Stimulated activated CD4-positive, alpha-beta T cell treated with anti-CD3 and anti-CD28 coated beads, Interleukin-12 subunit alpha, Interleukin-12 subunit beta, amount 100 ng/mL, for 24 hours (primary cell): ENCODE data around the gene PIWIL4.
"Not testable (repeated sequence)": the region's sequence is repeated elsewhere in the genome, so short reads cannot be mapped to it uniquely, and the experiment has no call there.

Experiments used
- DNase-seq, 2 experiments: peaks; one replicate each; pipeline ENCODE4 v3.0.0-alpha.2; 2020; ENCODE audit warnings: low read depth in 2 of 2

The PIWIL4 gene

DNA sequence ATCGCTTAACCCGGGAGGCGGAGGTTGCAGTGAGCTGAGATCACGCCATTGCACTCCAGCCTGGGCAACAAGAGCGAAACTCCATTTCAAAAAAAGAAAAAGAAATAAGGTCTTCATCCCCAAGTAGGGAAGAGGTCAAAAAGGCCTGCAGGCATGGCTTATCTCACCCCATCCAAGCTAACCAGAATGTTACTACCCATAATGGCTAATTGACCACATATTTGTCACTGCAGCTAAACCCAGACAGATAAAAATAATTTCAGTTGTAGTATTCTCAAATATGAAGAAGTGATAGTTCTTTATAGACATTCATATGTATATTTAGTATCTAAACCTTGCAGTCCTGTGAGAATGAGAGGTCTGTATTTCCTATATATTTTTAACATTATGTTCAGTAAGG is 17.8 kb downstream of the PIWIL4 start:
- DNase-seq: no peak

- DNase-seq: no peak
Observed at GRCh38 chr11:94585399-94585798, 18.2 kb downstream of the PIWIL4 start.

- no peak for DNase-seq
Observed at GRCh38 chr11:94586546-94586945, 19.4 kb downstream of the PIWIL4 start.

GRCh38 chr11:94586978-94587377 is 19.8 kb downstream of the PIWIL4 start:
- no peak for DNase-seq

DNA sequence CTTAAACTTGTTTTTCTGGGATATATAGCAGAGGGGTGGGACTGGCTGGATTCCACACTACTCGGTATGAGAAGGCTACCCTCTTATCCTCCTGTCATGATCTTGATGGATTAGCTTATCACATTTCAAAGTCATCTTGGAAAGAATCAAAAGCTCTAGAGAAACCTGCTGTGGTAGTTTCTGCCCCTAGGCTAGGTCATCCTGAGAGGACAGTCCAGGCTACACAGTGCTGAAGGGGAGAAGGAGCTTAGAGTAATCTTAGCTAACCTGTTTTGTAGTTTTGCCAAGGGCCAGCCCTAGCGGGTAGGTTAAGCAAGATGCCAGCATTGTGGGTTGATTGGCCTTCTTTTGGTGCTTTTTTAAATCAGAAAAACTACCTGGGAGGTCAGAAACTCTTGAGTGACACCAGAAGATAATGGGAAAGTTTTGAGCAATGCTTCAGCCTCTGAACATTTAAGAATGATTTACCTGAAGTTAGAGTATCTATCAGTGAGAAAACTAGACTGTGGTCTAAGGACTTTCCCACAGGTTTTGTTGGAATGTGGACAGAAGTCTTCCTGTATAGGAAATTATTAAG is 21.3 kb downstream of the PIWIL4 start:
- no peak for DNase-seq

- DNase-seq: no peak
Observed at GRCh38 chr11:94590352-94591041, 23.3 kb downstream of the PIWIL4 start.

GRCh38 chr11:94593030-94593429 is 25.9 kb downstream of the PIWIL4 start:
- DNase-seq: no peak

DNA sequence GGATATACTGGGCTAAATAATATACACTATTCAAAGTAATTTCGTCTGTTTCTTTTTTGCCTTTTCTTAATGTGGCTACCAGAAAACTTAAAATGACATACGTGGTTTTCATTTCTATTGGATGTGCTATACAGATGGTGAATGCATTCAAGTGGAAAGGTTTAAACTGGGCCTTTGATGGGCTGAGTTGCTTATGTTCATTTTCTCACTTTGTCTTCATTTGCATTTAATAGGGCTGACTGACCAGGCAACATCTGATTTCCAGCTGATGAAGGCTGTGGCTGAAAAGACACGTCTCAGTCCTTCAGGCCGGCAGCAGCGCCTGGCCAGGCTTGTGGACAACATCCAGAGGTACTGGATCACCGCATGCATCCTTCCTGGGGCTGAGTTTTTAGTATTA is 27.9 kb downstream of the PIWIL4 start:
- no peak for DNase-seq

DNA sequence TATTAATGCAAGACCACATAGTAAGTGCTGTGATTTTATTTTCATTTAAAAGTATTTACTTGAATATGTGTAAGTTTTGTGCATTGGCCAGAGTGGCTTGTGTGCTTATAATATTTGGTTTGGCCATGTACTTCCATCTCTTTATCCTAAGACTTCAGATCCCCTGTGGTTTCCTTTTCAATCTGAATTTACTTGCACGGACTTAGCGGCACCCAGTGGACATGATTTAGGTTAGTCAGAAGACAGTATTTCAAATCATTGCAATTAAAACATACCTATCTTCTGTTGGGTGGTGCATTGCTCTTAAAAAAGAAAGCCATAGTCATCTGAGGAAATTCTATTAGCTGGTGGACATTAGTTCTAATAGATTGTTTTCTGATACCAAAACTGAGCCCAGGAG is 30.7 kb downstream of the PIWIL4 start:
- DNase-seq: no peak

GRCh38 chr11:94599510-94599909 is 32.3 kb downstream of the PIWIL4 start:
- DNase-seq: no peak

DNA sequence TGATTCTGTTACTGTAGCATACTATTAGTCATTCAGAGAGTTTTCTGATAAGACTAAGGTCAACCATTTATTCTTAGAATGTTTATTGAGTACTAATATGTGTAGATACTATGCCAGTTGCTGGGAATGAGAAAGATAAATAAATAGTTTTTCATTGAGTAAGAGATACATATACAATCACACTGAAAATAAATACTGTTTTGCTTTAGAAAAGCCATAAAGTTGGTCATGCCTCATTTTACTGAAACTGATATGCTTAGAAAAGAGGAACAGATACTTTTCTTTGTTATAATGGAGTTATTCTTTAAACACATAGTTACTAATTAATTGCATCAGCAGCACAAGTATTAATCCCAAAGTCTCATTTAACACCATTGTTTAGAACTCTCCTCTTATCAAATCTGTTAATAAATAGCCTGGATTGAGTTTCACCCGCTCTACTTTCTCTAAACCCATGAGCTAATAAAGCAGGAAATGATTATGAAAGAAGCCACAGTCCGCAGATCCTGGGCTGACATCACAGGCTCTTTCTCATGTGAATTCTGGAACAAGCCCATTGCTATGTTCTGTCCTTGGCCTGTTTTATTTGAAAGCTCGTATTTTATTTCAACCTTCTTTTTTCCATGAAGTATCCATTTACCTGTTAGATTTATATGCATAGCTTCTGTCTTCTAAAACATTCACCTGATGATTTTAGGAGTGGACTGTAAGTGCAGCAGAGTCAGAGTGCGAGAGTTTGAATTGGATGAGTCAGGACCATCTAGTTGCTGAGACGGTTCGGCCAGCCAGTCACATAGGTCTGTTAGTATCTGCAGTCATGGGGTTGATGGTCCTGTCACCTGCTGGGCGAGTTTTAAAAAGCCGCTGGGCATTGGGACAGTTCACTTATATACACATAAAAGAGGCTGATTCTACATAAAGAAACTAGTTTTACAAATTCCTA is 35.5 kb downstream of the PIWIL4 start:
- peak; percentile 1 to 4 for DNase-seq

- DNase-seq: no peak
Observed at GRCh38 chr11:94603587-94603986, 36.4 kb downstream of the PIWIL4 start.

- no peak for DNase-seq
Observed at GRCh38 chr11:94604482-94604881, 37.3 kb downstream of the PIWIL4 start.

DNA sequence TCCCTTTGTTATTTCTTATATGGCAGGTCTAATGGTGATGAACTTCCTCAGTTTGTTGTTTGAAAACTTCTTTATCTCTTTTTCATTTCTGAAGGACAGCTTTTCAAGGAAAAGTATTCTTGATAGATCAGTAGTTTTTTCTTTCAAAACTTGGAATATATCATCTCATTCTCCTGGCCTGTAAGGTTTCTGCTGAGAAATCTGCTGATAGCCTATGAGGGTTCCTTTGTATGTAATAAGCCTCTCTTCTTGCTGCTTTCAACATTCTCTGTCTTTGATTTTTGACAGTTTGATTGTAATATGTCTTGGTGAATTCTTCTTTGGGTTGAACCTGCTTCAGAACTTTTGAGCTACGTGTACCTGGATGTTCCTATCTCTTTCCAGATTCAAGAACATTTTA is 46.0 kb downstream of the PIWIL4 start:
- no peak for DNase-seq

GRCh38 chr11:94623120-94623735 is 56.1 kb downstream of the PIWIL4 start:
- DNase-seq: peak in 1 of 2 experiments; percentile 16

DNA sequence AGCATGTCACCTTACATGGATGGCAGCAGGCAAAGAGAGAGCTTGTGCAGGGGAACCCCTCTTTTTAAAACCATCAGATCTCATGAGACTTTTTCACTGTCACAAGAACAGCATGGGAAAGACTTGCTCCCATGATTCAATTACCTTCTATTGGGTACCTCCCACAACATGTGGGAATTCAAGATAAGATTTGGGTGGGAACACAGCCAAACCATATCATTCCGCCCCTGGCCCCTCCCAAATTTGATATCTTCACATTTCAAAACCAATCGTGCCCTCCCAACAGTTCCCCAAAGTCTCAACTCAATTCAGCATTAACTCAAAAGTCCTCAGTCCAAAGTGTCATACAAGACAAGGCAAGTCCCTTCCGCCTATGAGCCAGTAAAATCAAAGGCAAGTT is 58.3 kb downstream of the PIWIL4 start:
- DNase-seq: not testable (repeated sequence)

- DNase-seq: not testable (repeated sequence)
Observed at GRCh38 chr11:94627003-94627560, 59.9 kb downstream of the PIWIL4 start.

DNA sequence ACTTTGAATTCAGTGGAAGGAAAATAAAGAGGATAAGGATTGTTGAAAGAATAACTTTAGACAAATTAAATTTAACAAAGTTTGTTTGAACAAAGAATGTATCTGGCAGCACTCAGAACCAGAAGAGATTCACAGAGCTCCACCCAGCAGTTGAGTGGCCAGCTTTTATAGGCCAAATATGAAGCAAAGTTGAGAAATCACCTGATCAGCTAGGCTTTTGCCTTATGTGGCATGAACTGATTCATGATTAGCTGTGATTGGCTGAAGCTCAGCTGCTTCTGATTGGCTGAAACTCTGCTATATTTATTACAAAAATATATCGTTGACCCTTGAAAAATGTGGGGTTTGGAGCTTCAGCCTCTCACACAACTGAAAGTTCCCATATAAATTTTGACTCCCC is 62.6 kb downstream of the PIWIL4 start:
- DNase-seq: no peak

DNA sequence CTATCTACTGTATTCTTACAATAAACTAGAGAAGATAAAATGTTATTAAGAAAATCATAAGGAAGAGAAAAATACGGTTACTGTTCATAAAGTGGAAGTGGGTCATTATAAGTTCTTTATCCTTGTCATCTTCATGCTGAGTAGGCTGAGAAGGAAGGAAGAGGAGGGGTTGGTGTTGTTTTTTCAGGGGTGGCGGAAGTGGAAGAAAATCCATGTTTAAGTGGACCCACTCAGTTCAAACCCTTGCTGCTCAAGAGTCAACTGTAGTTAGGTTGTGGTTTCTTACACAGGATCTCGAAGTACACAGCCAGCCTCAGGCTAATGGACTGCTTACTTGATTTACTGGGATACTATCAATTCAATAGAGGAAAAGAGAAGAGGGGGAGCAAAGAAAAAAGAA is 63.1 kb downstream of the PIWIL4 start:
- DNase-seq: no peak

DNA sequence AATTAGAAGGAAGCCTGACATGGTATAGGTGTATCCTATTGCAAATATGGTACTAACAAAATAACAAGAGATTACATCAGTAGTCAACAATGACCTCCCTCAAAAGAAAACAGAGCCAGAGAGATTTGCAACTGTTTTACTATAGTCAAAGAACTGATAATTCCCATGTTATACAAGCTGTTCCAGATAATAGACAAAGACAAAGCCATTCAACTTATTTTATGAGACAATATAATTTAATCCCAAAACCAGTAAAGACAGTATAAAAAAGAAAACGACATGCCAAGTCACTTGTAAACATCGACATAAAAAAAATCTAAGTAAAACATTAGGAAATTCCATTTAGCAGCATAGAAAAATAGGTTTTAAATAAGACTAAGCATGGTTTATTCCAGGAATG is 65.2 kb downstream of the PIWIL4 start:
- no peak for DNase-seq

- DNase-seq: no peak
Observed at GRCh38 chr11:94635072-94635471, 67.9 kb downstream of the PIWIL4 start.

- no peak for DNase-seq
Observed at GRCh38 chr11:94636388-94636949, 69.3 kb downstream of the PIWIL4 start.
